GM12878 (cell line): ENCODE results near the gene CCDC34. TPM values are rescaled to one million over a fixed set of nuclear protein-coding genes. Genes with fewer than 3 reads are reported as not detected.
A peak's percentile ranks its signal among the peaks of the same experiment; 100 is the strongest.

Experiments used
- BACH1 ChIP-seq: fragments of 450-650 bp; IDR thresholded peaks from 2 replicates; pipeline ENCODE4 v1.6.1; 2017; ENCODE audit warnings: mild to moderate bottlenecking, borderline replicate concordance
- BRCA1 ChIP-seq: IDR thresholded peaks from 2 replicates; pipeline ENCODE4 v1.6.1; 2011; ENCODE audit warnings: low read depth, low read length, improper control_type of control experiment
- CREB1 ChIP-seq: IDR thresholded peaks from 2 replicates; pipeline ENCODE4 v1.6.1; 2012; ENCODE audit warnings: low read depth, mild to moderate bottlenecking, inconsistent platforms
- CTCF ChIP-seq, 3 experiments: IDR thresholded peaks in 2 of 3; conservative IDR thresholded peaks in 1 of 3; 2 replicates each; pipeline ENCODE4 v1.5.1; 2011; ENCODE audit warnings: low read depth in 3 of 3, low read length in 3 of 3, mild to moderate bottlenecking in 3 of 3, control low read depth in 2 of 3, moderate library complexity in 2 of 3, inconsistent platforms in 1 of 3, mixed read lengths in 1 of 3; ENCODE audit not compliant: control insufficient read depth in 2 of 3, insufficient read depth in 1 of 3; ENCODE audit errors: extremely low read depth in 1 of 3
- EED ChIP-seq: sonication (generic); IDR thresholded peaks from 2 replicates; pipeline ENCODE4 v1.6.1; 2016; ENCODE audit warnings: antibody characterized with exemption, low read depth
- ELK1 ChIP-seq: IDR thresholded peaks from 2 replicates; pipeline ENCODE4 v1.6.1; 2012; ENCODE audit warnings: low read depth, low read length, improper control_type of control experiment
- RELB ChIP-seq: fragments of 450-650 bp; IDR thresholded peaks from 2 replicates; pipeline ENCODE4 v1.6.1; 2017; ENCODE audit warnings: low read depth, mild to moderate bottlenecking, moderate library complexity
- SMAD1 ChIP-seq: fragments of 450-650 bp; IDR thresholded peaks from 2 replicates; pipeline ENCODE4 v1.6.1; 2018; ENCODE audit warnings: mild to moderate bottlenecking, low read depth; ENCODE audit not compliant: partially characterized antibody
- SMARCA5 ChIP-seq: fragments of 450-650 bp; IDR thresholded peaks from 2 replicates; pipeline ENCODE4 v1.6.1; 2017; ENCODE audit warnings: mild to moderate bottlenecking
- SPI1 ChIP-seq: IDR thresholded peaks from 2 replicates; pipeline ENCODE4 v1.6.1; 2011; ENCODE audit warnings: low read depth, mild to moderate bottlenecking, low read length, moderate library complexity, borderline replicate concordance; ENCODE audit not compliant: insufficient read depth
- SREBF1 ChIP-seq: IDR thresholded peaks from 2 replicates; pipeline ENCODE4 v1.6.1; 2012; ENCODE audit warnings: mild to moderate bottlenecking, low read length
- TBL1XR1 ChIP-seq: IDR thresholded peaks from 2 replicates; pipeline ENCODE4 v1.6.1; 2012; ENCODE audit warnings: low read depth, low read length, improper control_type of control experiment
- ZBTB40 ChIP-seq: fragments of 450-650 bp; IDR thresholded peaks from 2 replicates; pipeline ENCODE4 v1.6.1; 2016; ENCODE audit warnings: mild to moderate bottlenecking, moderate library complexity, borderline replicate concordance
- ZNF207 ChIP-seq: fragments of 450-650 bp; IDR thresholded peaks from 2 replicates; pipeline ENCODE4 v1.6.1; 2014; ENCODE audit warnings: antibody characterized with exemption, mild to moderate bottlenecking, borderline replicate concordance
- ZNF687 ChIP-seq: fragments of 450-650 bp; IDR thresholded peaks from 2 replicates; pipeline ENCODE4 v1.6.1; 2017; ENCODE audit warnings: mild to moderate bottlenecking, moderate library complexity
- polyA plus RNA-seq, 11 experiments: library from polyadenylated mRNA; depleted of rRNA in 4 of 11; unstranded in 6 of 11; stranded (reverse) in 5 of 11; fragments of >200 nt; fragmentation: Nextera tagmentation in 4 of 11; fragmentation: Illumina TruSeq in 1 of 11; extraction: Ambion mirVana in 4 of 11; extraction: Trizol in 1 of 11; gene quantifications; 1 replicate in 1 of 11; 2 replicates in 10 of 11; pipeline versions ENCODE4 v1.2.1 to v1.2.3, GENCODE V29; 2011 to 2016; ENCODE audit warnings: inconsistent platforms in 2 of 11, missing spikeins in 2 of 11, low read depth in 1 of 11
- total RNA-seq, 4 experiments: library from RNA; depleted of rRNA in 3 of 4; stranded (reverse); fragments of >200 nt in 3 of 4; fragmentation: Illumina TruSeq in 1 of 4; extraction: Trizol in 1 of 4; gene quantifications; 2 replicates each; pipeline versions ENCODE4 v1.2.1 to v1.2.3, GENCODE V29; 2013 to 2021

The CCDC34 gene
- total and polyA plus RNA-seq, 10 of the 15 experiments (the other 5 are each of a cell fraction or from before 2014, with no cell fraction given): 6.2 to 39.1 (median 14.6) TPM

- TF ChIP-seq ZBTB40 (no peak; the same call in 1 of the 2 replicates), ZNF207 (no peak; the same call in 1 of the 2 replicates), ELK1 (no peak), SREBF1 (no peak), BRCA1 (no peak), SPI1 (0 out of 2 replicates have a peak, but pooled peaks have one; percentile 4), SMARCA5 (no peak; the same call in 1 of the 2 replicates), CREB1 (peak; percentile 55; the same call in 1 of the 2 replicates), EED (0 out of 2 replicates have a peak, but pooled peaks have one; percentile 32), RELB (no peak; the same call in 1 of the 2 replicates), SMAD1 (no peak), CTCF (IDR thresholded peaks at IDR 0.05 in 2 of 3, conservative IDR thresholded peaks at IDR 0.05 in 1 of 3; ENCODE audit: control insufficient read depth in 2 of 3, extremely low read depth in 1 of 3, insufficient read depth in 1 of 3, low read depth in 3 of 3, low read length in 3 of 3) (no peak), TBL1XR1 (no peak), ZNF687 (peak; percentile 59; the same call in 1 of the 2 replicates), BACH1 (0 out of 2 replicates have a peak, but pooled peaks have one; percentile 47)
Measured at GRCh38 chr11:27362749-27363575, at the start of gene CCDC34 (continued).
